ENCODE data around the gene CELF1. TPM values are rescaled to one million over a fixed set of nuclear protein-coding genes. Genes with fewer than 3 reads are reported as not detected.
A peak's percentile ranks its signal among the peaks of the same experiment; 100 is the strongest.
"Not testable (repeated sequence)": the region's sequence is repeated elsewhere in the genome, so short reads cannot be mapped to it uniquely, and the experiment has no call there.

Gene CELF1
- total RNA-seq, 1 donor from 2014 or later = 173 TPM

DNA sequence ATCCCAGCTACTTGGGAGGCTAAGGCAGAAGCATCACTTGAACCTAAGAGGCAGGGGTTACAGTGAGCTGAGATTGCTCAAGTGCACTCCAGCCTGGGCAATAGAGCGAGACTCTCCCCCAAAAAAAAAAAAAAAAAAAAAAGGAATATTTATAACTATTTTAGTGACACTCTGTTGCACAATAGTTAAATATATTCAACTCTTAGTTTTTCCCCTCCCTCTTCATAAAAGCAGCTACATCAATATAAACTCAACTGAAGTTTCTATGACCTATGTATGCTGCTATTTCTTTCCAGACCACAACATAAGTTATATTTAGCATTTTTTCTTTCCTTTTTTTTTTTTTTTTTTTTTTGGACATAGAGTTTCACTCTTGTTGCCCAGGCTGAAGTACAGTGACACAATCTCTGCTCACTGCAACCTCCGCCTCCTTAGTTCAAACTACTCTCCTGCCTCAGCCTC is 19.2 kb downstream of the CELF1 start:
- no peak for DNase-seq (ENCODE audit: low spot score)
- Histone ChIP-seq H3F3A (ENCODE audit: low read depth) (peaks cover 1% of the 10 kb centered on the region), H3K27me3 (no peaks in the 10 kb centered on the region), H3K9me3 (ENCODE audit: low read depth) (no peaks in the 10 kb centered on the region), H3K4me1 (peaks cover 9% of the 10 kb centered on the region), H2AFZ (replicated peaks) (no peak overlapping the region), H3K27ac (peak overlapping the region; percentile 37), H3K4me3 (no peak overlapping the region), H3K36me3 (no peaks in the 10 kb centered on the region), H3K9ac (no peak overlapping the region), H3K4me2 (no peak overlapping the region), H3K79me2 (ENCODE audit: low read depth) (peaks cover 100% of the 10 kb centered on the region), H4K20me1 (ENCODE audit: low read depth) (peaks cover 99% of the 10 kb centered on the region)
- Mint-ChIP-seq H3K27ac (no peak overlapping the region), H3K36me3 (peaks cover 6% of the 10 kb centered on the region), H3K9me3 (no peaks in the 10 kb centered on the region), H3K27me3 (ENCODE audit: insufficient read depth, low read depth) (no peaks in the 10 kb centered on the region), H3K4me3 (no peak overlapping the region), H3K4me1 (peaks cover 25% of the 10 kb centered on the region)
- TF ChIP-seq EZH2phosphoT487 (IDR thresholded peaks at IDR 0.05) = no peak
- TF ChIP-seq, protein P1, sequence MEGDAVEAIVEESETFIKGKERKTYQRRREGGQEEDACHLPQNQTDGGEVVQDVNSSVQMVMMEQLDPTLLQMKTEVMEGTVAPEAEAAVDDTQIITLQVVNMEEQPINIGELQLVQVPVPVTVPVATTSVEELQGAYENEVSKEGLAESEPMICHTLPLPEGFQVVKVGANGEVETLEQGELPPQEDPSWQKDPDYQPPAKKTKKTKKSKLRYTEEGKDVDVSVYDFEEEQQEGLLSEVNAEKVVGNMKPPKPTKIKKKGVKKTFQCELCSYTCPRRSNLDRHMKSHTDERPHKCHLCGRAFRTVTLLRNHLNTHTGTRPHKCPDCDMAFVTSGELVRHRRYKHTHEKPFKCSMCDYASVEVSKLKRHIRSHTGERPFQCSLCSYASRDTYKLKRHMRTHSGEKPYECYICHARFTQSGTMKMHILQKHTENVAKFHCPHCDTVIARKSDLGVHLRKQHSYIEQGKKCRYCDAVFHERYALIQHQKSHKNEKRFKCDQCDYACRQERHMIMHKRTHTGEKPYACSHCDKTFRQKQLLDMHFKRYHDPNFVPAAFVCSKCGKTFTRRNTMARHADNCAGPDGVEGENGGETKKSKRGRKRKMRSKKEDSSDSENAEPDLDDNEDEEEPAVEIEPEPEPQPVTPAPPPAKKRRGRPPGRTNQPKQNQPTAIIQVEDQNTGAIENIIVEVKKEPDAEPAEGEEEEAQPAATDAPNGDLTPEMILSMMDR (IDR thresholded peaks at IDR 0.05) = no peak
- no peak for TF ChIP-seq EZH2 (IDR thresholded peaks at IDR 0.05)

DNA sequence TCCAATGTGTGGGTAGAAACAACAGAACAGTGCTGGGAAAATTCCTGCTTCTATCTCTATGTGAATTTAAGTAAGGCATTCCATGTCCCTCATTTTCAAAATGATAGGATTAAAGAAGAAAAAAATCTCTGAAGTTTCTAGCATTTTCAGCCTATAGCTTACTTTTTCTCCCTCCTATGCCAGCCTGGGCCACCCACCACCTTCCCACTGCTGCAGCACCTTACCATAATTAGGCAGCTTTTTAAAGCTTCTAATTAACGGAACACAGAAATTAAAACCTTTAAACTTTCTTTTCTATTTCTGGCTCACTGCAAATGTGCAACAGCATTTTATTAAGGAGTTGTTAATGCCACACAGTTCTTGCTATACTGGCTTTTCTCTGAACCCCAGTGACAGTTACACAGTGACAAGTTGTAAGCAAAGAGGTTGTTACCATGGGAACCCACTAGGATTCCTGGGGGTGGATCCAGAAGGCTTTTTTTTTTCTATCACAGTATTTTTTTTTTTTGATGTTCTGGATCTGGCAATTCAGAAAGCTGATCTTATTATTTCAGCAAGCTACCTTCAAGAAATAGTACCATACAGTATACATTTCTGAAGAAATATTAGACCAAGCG is 20.2 kb downstream of the CELF1 start:
- Histone ChIP-seq H4K20me1 (ENCODE audit: low read depth) (peaks cover 99% of the 10 kb centered on the region), H3K27me3 (no peaks in the 10 kb centered on the region), H3K4me1 (peaks cover 9% of the 10 kb centered on the region), H3F3A (ENCODE audit: low read depth) (no peaks in the 10 kb centered on the region), H3K4me3 (no peak overlapping the region), H3K4me2 (no peak overlapping the region), H3K79me2 (ENCODE audit: low read depth) (peaks cover 100% of the 10 kb centered on the region), H3K36me3 (no peaks in the 10 kb centered on the region), H3K27ac (no peak overlapping the region), H3K9me3 (ENCODE audit: low read depth) (no peaks in the 10 kb centered on the region), H3K9ac (no peak overlapping the region), H2AFZ (replicated peaks) (no peak overlapping the region)
- DNase-seq (ENCODE audit: low spot score) = peak; percentile 50
- H3K4me3 Mint-ChIP-seq = no peak overlapping the region
- no peaks in the 10 kb centered on the region for H3K27me3 Mint-ChIP-seq (ENCODE audit: insufficient read depth, low read depth)
- TF ChIP-seq, protein P1 (IDR thresholded peaks at IDR 0.05) = no peak
- TF ChIP-seq EZH2phosphoT487 (IDR thresholded peaks at IDR 0.05) = no peak
- TF ChIP-seq EZH2 (IDR thresholded peaks at IDR 0.05) = no peak
- peak overlapping the region; percentile 48 for H3K27ac Mint-ChIP-seq
- H3K9me3 Mint-ChIP-seq = no peaks in the 10 kb centered on the region
- H3K36me3 Mint-ChIP-seq = peaks cover 7% of the 10 kb centered on the region
- H3K4me1 Mint-ChIP-seq = peaks cover 23% of the 10 kb centered on the region

DNA sequence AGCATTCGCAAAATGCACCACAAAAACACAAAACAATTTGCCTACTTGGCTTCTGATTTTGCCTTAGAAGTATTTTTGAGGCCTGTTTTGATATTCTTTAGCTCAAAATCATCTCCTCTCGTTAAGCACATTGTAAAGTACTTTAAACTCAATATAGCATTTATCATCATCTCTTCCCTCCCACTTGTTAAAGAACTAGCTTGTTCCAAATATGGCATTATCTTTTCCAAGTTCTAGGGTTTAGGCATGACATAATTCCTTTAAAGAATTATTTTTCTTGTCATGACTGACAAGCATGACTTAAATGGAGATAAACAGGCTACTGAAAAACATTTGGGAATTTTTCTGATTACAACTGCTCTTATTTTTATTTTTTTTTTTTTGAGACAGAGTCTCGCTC is 21.3 kb downstream of the CELF1 start:
- Histone ChIP-seq H3K27me3 (no peaks in the 10 kb centered on the region), H3K4me1 (peaks cover 9% of the 10 kb centered on the region), H3K9me3 (ENCODE audit: low read depth) (no peaks in the 10 kb centered on the region), H4K20me1 (ENCODE audit: low read depth) (peaks cover 99% of the 10 kb centered on the region), H3K4me2 (no peak overlapping the region), H3K36me3 (no peaks in the 10 kb centered on the region), H2AFZ (replicated peaks) (no peak overlapping the region), H3F3A (ENCODE audit: low read depth) (peaks cover 5% of the 10 kb centered on the region), H3K27ac (no peak overlapping the region), H3K9ac (no peak overlapping the region), H3K79me2 (ENCODE audit: low read depth) (peaks cover 100% of the 10 kb centered on the region), H3K4me3 (no peak overlapping the region)
- Mint-ChIP-seq H3K9me3 (no peaks in the 10 kb centered on the region), H3K4me3 (no peak overlapping the region), H3K4me1 (peaks cover 23% of the 10 kb centered on the region), H3K27me3 (ENCODE audit: insufficient read depth, low read depth) (no peaks in the 10 kb centered on the region), H3K36me3 (peaks cover 7% of the 10 kb centered on the region), H3K27ac (no peak overlapping the region)
- TF ChIP-seq EZH2phosphoT487 (IDR thresholded peaks at IDR 0.05) = no peak
- TF ChIP-seq, protein P1 (IDR thresholded peaks at IDR 0.05) = no peak
- TF ChIP-seq EZH2 (IDR thresholded peaks at IDR 0.05) = no peak
- no peak for DNase-seq (ENCODE audit: low spot score)

GRCh38 chr11:47530721-47531120 is 22.2 kb downstream of the CELF1 start:
- not testable (repeated sequence) for H3K36me3 ChIP-seq; H3K4me3 ChIP-seq; H3F3A ChIP-seq (ENCODE audit: low read depth); H3K27me3 Mint-ChIP-seq (ENCODE audit: insufficient read depth, low read depth); H3K9ac ChIP-seq; H3K27me3 ChIP-seq; H3K4me2 ChIP-seq; H2AFZ ChIP-seq (replicated peaks); H3K4me3 Mint-ChIP-seq; H3K9me3 ChIP-seq (ENCODE audit: low read depth); H3K27ac ChIP-seq; H3K9me3 Mint-ChIP-seq; DNase-seq (ENCODE audit: low spot score); H3K36me3 Mint-ChIP-seq
- peaks cover 100% of the 10 kb centered on the region for H3K79me2 ChIP-seq (ENCODE audit: low read depth)
- Mint-ChIP-seq H3K27ac (peak overlapping the region; percentile 20), H3K4me1 (peaks cover 31% of the 10 kb centered on the region)
- peaks cover 12% of the 10 kb centered on the region for H3K4me1 ChIP-seq
- H4K20me1 ChIP-seq (ENCODE audit: low read depth) = peaks cover 100% of the 10 kb centered on the region

Data from neural progenitor cell (in vitro differentiated cells).